Duodenal mucosa (tissue), 2 donors: ENCODE results near the gene OR10H5.
"Not testable (repeated sequence)": the region's sequence is repeated elsewhere in the genome, so short reads cannot be mapped to it uniquely, and the experiment has no call there.

ENCODE experiments used
- H3K27ac ChIP-seq: one replicate; pipeline ENCODE4 v1.7.0; 2013; ENCODE audit warnings: low read depth, low read length
- H3K27me3 ChIP-seq, 2 donors: one replicate each; pipeline ENCODE4 v1.7.0; 2013; ENCODE audit warnings: low read length in 2 of 2, control low read depth in 1 of 2; ENCODE audit not compliant: insufficient read depth in 2 of 2, control insufficient read depth in 1 of 2
- H3K36me3 ChIP-seq, 2 donors: one replicate each; pipeline ENCODE4 v1.7.0; 2013; ENCODE audit warnings: low read length in 2 of 2, control low read depth in 1 of 2; ENCODE audit not compliant: insufficient read depth in 2 of 2, control insufficient read depth in 1 of 2
- H3K4me1 ChIP-seq, 2 donors: one replicate each; pipeline ENCODE4 v1.7.0; 2013; ENCODE audit warnings: low read length in 2 of 2, control low read depth in 1 of 2; ENCODE audit not compliant: insufficient read depth in 2 of 2, control insufficient read depth in 1 of 2
- H3K4me3 ChIP-seq, 2 donors: one replicate each; pipeline ENCODE4 v1.7.0; 2013; ENCODE audit warnings: low read length in 2 of 2, low read depth in 1 of 2
- H3K9ac ChIP-seq, 2 donors: one replicate each; pipeline ENCODE4 v1.7.0; 2013; ENCODE audit warnings: low read length in 2 of 2, low read depth in 1 of 2
- H3K9me3 ChIP-seq, 2 donors: one replicate each; pipeline ENCODE4 v1.7.0; 2013; ENCODE audit warnings: low read length in 2 of 2, control low read depth in 1 of 2; ENCODE audit not compliant: control insufficient read depth in 1 of 2

The OR10H5 gene, protein sequence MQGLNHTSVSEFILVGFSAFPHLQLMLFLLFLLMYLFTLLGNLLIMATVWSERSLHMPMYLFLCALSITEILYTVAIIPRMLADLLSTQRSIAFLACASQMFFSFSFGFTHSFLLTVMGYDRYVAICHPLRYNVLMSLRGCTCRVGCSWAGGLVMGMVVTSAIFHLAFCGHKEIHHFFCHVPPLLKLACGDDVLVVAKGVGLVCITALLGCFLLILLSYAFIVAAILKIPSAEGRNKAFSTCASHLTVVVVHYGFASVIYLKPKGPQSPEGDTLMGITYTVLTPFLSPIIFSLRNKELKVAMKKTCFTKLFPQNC

DNA sequence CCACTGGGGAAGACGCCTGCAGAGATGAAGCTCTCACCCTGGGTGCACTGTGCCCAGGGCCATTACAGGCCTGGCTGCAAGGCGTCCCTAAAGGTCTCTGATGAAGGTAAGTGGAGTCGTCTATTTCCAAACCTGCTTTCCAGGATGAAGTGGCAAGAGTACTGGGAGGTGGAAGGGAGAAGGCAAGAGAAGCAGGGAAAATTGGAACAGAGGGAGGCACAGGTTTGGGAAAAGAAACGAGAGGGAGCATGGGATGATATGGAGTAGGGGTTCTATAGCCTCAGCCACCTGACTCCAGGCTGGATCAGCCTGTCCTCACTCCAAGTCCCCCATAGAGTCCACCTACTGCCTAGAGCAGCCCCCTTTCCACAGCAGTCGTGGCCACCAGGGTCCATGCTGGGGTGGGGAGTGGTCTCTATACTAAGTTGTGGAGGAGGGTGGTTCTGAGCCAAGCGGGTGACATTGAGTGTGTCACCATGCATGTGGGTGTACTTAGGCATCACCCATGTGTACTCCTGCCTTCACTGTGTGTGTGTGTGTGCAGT, at the start of gene OR10H5:
TSS of gene OR10H5 (plus strand) at position 51 of the 545 bp plus-strand sequence. CDS start 6,388 bp downstream, outside the sequence.
- peaks cover 6 to 18% of the 10 kb centered on the region in 2 donors for H3K4me1 ChIP-seq
- H3K9me3 ChIP-seq = no peaks in the 10 kb centered on the region
- H3K4me3 ChIP-seq = no peak within 1 kb of the TSS
- peaks cover 0 to 9% of the 10 kb centered on the region in 2 donors for H3K27me3 ChIP-seq
- H3K36me3 ChIP-seq = no peaks in the 10 kb centered on the region
- no peak within 1 kb of the TSS for H3K9ac ChIP-seq
- no peak within 1 kb of the TSS for H3K27ac ChIP-seq

DNA sequence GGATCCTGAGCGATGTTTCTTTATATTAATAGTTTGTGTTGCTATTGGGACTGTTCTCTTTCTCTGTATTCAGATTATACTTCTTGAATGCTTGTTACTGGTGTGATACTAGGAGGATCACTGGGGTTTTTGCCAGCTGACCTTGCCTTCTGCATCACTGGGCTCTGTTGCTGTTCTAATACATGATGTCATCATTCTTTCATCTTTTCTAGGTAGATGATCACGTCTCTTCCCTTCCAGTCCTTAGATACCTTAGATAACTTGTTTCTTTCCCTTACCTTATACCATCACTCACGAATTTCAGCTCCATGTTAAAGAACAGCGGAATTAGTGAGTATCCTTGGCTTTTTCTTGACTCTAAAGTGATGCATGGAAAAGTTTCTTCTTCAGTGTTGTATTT, 49.7 kb upstream of the OR10H5 start, which contains the start of gene OR10H3:
TSS of gene OR10H3 (plus strand) at position 264 of the 400 bp plus-strand sequence. CDS start 3,408 bp downstream, outside the sequence.
- no peaks in the 10 kb centered on the region for H3K27me3 ChIP-seq
- no peak within 1 kb of the TSS for H3K4me3 ChIP-seq
- H3K36me3 ChIP-seq = no peaks in the 10 kb centered on the region
- no peak within 1 kb of the TSS for H3K27ac ChIP-seq
- H3K9me3 ChIP-seq = peaks cover 11 to 14% of the 10 kb centered on the region in 2 donors
- H3K4me1 ChIP-seq = no peaks in the 10 kb centered on the region
- H3K9ac ChIP-seq = no peak within 1 kb of the TSS

DNA sequence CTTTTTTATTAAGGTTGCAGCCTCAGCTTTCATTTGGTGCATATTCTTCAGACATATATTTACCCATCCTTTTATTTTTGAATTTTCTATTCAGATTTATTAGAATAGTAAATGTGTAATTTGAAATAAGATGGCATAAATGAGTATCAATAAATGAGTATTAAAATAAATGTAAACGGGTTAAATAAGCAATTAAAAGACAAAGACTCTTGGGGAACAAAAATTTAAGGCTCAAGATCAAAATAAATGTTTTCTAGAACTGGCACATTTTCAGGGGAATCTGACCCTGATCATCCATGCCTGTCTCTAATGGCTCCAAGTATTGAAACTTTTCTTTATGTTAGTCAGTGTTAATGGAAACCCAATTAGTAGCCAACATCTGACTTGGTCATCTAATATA, 46.7 kb upstream of the OR10H5 start:
- Histone ChIP-seq H3K9me3 (peaks cover 11 to 14% of the 10 kb centered on the region in 2 donors), H3K36me3 (no peaks in the 10 kb centered on the region), H3K4me3 (no peak overlapping the region), H3K4me1 (no peaks in the 10 kb centered on the region), H3K27ac (no peak overlapping the region), H3K9ac (no peak overlapping the region), H3K27me3 (no peaks in the 10 kb centered on the region)

DNA sequence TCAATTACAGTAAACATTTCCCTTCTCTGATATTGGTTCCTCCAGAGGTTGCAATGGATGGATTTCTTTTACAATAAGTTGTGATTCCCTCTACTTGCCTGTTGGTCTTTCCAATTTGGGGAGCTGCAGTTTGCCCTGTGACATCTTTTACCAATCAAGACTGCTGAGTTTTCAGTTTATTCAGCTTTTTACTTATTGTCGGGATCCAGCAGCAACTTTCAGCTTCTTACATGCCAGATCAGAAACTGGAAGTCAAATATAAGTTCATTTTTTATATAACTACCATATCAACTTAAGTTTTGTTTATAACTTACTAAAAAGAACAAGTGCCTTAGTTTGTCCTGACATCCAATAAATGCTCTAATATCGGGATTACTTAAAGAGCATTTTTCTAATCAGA, 39.2 kb upstream of the OR10H5 start:
- H3K4me3 ChIP-seq = no peak overlapping the region
- no peaks in the 10 kb centered on the region for H3K36me3 ChIP-seq
- no peaks in the 10 kb centered on the region for H3K4me1 ChIP-seq
- no peaks in the 10 kb centered on the region for H3K9me3 ChIP-seq
- no peak overlapping the region for H3K27ac ChIP-seq
- no peak overlapping the region for H3K9ac ChIP-seq
- H3K27me3 ChIP-seq = peaks cover 6 to 14% of the 10 kb centered on the region in 2 donors

DNA sequence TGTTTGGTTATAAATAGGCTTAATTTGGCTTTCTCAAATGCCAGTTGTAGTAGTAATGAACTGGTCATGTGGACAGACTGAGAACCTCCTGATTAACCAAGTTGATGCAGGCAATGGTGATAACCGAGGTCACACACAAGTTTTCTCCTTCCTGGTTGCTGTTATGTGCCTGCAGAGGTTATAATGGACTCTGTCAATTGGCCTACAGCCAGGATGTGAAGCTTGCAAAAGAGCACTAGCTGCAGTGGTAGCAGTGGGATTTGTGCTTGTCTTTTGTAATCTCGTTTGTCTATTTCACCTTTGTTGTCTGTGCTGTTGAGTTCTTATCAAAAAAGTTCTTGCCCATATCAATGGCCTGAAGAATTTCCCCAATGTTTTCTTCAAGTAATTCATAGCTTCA, 29.1 kb upstream of the OR10H5 start:
- no peak overlapping the region for H3K4me3 ChIP-seq
- H3K36me3 ChIP-seq = no peaks in the 10 kb centered on the region
- H3K27me3 ChIP-seq = peaks cover 0 to 8% of the 10 kb centered on the region in 2 donors

DNA sequence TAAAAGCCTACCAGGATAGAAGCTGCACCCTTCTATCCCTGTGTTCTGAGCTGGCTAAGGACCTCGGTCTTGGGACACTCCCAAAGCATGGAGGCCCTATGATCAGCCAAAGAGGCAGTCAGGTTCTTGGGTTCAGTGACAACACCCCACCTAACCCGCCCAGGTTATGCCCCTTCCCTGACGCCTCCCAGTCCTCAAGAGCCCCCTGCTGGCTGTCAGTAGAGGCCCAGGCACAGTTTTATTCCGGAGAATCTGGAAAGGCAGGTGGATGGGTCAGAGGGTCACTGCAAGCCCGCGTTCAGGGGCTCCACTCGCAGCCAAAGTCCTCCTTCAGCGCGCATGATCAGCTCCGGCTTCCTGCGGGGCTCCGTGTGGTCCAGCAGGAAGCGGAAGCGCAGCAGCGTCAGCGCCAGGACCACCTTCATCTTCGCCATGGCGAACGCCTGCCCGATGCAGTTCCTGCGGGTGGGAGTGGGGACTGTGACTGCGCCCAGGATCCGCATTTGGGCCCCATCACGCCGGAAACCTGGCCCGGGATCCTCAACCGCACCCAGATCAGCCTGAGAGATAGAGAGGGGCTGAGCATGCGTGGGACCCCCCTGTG, 27.4 kb upstream of the OR10H5 start:
- Histone ChIP-seq H3K4me1 (peaks cover 0 to 2% of the 10 kb centered on the region in 2 donors), H3K27ac (no peak overlapping the region), H3K36me3 (no peaks in the 10 kb centered on the region), H3K27me3 (peaks cover 0 to 8% of the 10 kb centered on the region in 2 donors), H3K9me3 (no peaks in the 10 kb centered on the region), H3K9ac (no peak overlapping the region), H3K4me3 (no peak overlapping the region)

More for the DNA sequence above, 29.1 kb upstream of the OR10H5 start:
- no peaks in the 10 kb centered on the region for H3K9me3 ChIP-seq
- peaks cover 0 to 2% of the 10 kb centered on the region in 2 donors for H3K4me1 ChIP-seq
- no peak overlapping the region for H3K27ac ChIP-seq
- H3K9ac ChIP-seq = no peak overlapping the region

DNA sequence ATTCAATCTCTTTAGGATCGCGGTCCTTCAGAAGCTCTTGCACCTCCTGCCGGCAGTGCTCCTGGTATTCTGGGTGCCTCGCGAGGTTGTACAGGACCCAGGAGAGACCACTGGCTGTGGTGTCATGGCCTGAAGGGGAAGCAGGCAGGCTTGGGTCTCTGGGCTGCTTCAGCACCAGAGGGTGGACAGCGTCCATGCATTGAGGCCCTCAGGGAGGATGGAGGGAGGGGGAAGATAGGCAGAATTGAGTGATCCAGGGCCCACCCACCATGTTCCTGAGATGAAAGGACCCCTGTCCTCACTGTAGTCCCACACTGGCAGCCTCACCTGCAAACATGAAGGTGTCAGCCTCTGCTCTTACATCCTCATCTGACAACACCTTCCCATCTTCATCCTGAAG, 17.9 kb upstream of the OR10H5 start:
- Histone ChIP-seq H3K4me1 (no peaks in the 10 kb centered on the region), H3K27ac (no peak overlapping the region), H3K36me3 (no peaks in the 10 kb centered on the region), H3K9me3 (no peaks in the 10 kb centered on the region), H3K4me3 (no peak overlapping the region), H3K9ac (no peak overlapping the region), H3K27me3 (no peaks in the 10 kb centered on the region)

DNA sequence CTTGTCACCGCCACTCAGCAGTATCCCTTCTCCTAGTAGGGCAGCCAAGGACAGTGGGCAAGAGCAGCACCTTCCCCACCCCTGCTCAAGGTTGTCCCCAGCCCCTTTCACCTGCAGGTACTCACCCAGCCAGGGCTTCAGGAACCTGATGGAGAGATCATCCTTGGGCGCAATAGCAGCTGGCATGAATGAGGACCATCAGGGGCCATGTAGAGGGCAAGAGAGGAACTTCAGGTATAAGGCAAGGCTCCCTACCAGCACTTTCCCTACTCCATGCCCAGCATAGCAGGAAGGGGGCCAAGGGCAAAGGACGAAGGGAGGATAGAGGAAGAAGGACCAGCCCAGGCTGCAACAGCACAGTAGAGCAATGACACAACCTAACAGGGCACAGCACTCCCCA, 13.3 kb upstream of the OR10H5 start:
- H3K4me1 ChIP-seq, H3K4me3 ChIP-seq, H3K27me3 ChIP-seq, H3K36me3 ChIP-seq, H3K9ac ChIP-seq, H3K27ac ChIP-seq, H3K9me3 ChIP-seq: not testable (repeated sequence)

DNA sequence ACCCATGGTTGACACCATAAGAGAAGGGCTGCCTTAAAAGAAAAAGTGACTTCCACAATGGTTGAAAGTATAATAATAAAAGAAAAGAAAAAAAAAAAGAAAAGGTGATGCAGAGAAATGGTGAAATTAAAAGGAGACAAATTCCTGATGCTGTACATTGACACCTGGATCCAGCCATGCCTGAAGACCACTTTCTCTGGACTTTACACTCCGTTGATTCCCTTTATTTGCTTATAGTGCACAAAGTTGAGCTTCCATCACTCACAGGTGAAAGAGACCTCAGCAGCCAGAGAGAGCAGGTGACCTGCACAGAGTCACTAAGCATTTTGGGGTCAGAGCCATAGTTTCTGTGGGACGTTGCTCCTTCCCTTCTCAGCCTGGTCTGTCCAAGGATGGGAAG, 12.2 kb upstream of the OR10H5 start:
- Histone ChIP-seq H3K27ac (no peak overlapping the region), H3K27me3 (no peaks in the 10 kb centered on the region), H3K9me3 (no peaks in the 10 kb centered on the region), H3K4me3 (no peak overlapping the region), H3K9ac (no peak overlapping the region), H3K36me3 (no peaks in the 10 kb centered on the region), H3K4me1 (peaks cover 2% of the 10 kb centered on the region in 2 donors)

DNA sequence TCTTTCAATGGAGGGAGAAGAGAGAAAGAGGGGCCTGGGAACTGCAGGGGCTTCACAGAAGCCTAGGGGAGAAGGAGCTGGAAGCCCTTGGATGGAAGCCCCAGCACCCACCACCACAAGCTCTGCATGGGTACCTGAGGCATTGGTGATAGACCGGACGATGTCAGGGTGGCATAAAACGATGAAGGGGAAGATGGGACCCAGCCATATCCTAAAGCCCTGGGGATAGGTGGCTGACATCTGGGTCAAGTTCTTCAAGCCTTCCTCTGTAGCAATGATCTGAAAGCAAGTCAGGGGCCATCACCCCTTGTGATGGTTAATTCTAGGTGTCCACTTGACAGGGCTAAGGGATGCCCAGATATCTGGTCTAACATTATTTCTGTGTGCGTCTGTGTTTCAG, 11.2 kb upstream of the OR10H5 start:
- Histone ChIP-seq H3K9me3 (no peaks in the 10 kb centered on the region), H3K27me3 (no peaks in the 10 kb centered on the region), H3K36me3 (no peaks in the 10 kb centered on the region), H3K4me1 (peaks cover 8 to 9% of the 10 kb centered on the region in 2 donors), H3K9ac (no peak overlapping the region), H3K4me3 (no peak overlapping the region), H3K27ac (no peak overlapping the region)
